HG02973 (cell line): ENCODE results near the gene HACD1.
"Not testable (repeated sequence)": the region's sequence is repeated elsewhere in the genome, so short reads cannot be mapped to it uniquely, and the experiment has no call there.

ENCODE experiments used
- ATAC-seq: cut with Tn5 transposase; IDR thresholded peaks from one replicate; pipeline ENCODE4 v1.9.1; 2021; ENCODE audit warnings: moderate library complexity; ENCODE audit not compliant: unreplicated experiment

The HACD1 gene

DNA sequence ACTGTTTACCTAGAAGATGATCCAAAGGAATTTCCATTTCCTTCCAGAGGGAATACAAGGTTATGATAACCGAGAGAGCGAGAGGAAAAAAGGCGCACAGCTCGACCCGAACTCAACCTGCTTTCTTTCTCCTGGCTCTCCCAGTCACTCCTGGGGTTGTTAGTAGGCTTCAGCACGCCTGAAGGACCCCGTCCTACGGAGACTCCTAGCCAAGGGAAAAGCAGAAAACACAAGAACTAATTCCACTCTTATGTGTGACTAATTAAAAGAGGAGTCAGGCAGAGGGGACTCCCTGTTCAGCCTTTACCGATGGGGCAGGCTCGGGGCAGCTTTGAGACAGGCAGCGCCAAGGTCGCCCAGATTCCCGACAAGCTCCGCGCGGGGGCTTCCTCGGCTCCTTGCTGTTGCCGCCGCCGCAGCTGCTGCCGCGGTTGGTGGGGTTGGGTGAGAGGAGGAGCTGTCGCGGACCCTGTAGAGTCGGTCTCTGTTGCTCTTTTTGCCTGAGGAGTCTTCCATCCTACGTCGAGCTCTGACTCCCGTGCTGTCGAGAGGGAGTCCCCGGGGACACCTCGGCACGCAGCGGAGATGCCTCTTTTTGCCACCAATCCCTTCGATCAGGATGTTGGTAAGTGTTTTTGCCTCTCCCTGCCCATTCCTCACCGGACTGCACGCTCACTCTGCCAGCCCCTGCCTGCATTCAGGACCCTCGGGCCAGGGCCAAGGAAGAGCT, 26.7 kb upstream of the HACD1 start, which contains the start of gene STAM:
Gene STAM, plus strand, starts transcription at position 397 of the 730 bp plus-strand sequence. Its CDS starts 189 bp downstream, at position 586.
- peak; percentile 85 for ATAC-seq

DNA sequence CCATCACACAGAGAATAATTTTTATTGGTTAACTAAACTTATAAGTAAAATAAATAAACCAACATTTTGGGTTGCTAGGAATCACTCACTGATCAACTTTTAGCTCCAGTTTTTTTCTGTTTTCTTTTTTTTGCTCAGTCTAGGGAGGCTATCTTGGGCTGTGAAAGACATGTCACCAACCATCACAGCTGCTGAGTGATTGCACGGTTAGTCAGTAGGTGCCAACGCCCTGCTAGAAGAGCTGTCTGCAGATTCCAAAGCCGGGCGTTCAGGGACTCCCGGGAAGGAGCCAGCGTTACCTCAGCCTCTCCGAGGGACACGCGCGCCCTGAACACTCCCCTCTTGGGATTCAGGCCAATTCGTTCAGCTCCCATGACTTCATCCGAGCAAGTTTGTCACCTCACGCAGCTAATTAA, 26.2 kb upstream of the HACD1 start:
- peak; percentile 8 for ATAC-seq

DNA sequence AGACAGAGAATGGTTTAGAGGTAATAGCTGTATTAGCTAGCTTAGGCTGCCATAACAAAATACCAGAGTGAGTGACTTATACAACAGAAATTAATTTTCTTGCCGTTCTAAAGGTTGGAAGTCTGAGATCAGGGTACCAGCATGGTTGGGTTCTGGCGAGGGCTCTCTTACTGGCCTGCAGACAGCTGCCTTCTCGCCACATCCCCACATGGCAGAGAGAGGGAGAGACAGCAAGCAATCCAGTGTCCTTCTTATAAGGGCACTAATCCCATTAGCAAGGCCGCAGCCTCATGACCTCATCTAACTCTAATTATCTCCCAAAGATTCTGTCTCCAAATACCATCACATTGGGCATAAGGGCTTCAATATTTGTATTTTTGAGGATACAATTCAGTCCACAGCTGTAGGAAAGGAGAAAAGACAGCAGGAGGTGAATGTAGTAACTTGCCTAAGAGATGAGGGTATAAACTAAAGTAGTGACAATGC, 23.2 kb upstream of the HACD1 start:
- ATAC-seq: no peak

DNA sequence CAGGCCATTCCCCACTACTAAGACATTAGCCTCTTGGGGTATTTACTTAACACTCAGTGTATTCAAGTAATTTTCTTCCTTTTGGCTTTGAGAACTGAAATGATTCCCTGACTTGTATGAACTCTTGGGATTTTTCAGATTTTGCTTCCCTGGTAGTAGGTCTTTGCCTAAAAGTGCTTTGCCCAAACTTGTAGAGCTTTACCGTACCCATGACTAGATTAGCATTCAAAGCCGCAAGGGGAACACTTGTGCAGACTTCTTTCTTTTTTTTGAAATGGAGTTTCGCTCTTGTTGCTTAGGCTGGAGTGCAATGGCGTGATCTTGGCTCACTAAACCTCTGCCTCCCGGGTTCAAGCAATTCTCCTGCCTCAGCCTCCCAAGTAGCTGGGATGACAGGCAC, 20.7 kb upstream of the HACD1 start:
- no peak for ATAC-seq

DNA sequence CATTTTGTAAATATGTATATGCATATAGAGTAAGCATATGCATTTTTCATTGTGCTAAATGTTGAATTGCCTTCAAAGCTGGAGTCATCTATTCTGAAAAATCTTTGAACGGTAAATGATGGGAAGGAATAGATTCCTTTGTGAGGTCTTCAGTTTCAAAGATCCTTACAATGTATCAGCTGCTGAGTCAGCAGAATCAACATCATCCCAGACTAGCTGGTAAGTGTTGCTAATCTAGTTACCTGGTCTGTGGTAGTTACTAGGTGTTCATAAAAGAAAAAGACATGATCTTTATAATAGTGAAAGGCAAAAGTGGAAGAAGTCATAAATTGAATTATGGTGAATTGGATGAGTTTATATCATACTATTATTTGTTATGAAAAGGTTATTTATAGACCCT, 16.2 kb upstream of the HACD1 start:
- ATAC-seq: no peak

DNA sequence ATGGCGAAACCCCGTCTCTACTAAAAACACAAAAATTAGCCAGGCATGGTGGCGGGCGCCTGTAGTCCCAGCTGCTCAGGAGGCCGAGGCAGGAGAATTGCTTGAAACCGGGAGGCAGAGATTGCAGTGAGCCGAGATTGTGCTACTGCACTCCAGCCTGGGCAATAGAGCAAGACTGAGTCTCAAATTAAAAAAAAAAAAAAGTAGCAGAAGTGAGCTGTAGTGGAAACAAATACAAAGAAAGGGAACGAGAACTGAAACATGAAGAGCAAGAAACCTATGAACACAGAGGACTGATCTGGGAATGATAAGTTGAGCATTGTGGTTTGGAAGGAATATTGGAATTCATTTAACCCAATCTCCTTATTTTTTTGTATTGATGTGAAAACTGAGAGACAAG, 15.4 kb upstream of the HACD1 start:
- ATAC-seq: not testable (repeated sequence)

DNA sequence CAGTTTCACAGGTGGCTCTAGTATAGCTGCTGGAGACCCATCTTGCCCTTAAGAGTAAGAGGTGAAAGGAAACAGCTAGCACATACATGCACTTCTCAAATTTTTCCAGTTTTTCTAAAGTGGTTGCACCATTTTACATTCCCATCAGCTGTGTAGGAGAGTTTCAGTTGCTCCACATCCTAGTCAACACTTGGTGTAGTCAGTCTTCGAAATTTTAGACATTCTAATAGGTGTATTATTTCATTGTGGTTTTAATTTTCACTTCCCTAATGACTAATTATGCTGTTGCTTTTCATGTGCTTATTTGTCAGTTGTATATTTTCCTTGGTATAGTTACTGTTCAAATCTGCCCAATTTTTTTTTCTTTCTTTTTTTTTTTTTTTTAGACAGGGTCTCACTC, 9.5 kb upstream of the HACD1 start:
- ATAC-seq: no peak

DNA sequence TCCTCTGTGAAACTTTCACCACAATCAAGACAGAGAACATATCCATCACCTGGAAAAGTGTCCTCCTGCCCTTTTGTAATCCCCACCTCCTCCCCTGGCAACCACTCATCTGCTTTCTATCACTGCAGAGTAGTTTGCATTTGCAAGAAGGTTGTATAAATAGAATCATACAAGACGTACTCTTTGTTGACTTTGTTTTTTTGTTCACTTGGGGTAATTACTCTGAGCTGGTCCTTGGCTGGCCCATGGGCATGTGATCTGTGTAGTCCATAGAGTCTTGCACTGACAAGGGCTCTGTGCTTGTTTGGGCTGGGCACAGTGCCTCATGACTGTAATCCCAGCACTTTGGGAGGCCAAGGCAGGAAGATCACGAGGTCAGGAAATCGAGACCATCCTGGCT, 7.8 kb upstream of the HACD1 start:
- no peak for ATAC-seq

DNA sequence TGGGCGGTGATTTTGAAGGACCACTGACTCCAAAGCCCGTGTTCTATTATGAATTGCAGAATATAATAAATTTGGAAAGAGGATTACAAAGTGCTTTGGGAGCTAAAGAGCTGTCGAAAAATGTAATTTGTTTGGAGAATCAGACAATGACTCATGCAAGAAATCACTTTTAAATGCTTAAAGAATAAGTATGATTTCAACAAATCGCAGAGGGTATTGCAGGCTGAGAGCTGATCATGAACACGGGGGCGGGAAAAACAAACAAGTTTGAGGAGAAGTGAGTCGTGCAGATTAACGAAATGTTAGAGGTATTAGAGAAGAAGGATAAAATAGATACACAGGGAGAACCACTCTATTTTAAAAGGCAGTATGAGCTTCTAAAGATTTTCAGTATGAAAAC, 4.9 kb upstream of the HACD1 start:
- no peak for ATAC-seq

DNA sequence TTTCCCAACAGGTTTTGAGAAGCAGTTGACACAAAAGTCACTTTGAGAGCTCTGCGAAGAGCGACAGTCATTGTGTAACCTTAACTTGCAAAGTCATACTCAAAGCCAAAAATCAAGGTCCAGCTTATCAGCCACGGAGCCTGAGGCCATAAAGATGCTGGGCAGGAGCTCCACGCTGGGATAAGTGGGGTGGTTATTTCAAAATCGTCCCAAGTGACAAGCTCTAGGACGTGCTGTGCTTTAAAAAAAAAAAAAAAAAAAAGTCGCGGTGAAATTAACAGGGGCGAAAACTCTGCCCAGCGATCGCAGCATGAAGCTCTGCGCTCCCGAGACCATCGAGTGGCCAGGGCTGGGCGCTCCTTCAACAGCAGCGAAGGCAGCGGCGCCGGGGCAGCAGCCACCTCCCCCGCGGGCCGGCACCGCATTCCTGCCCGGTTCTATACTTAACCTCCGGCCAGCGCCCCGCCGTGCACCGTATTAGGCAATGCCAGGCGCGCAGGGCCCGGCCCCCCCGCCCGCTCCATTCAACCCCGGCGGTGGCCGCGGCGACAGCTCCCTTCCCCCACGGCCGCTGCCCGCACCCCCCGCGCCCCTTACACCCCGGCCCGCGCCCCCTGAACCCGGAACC, 657 bp downstream of the HACD1 start:
- ATAC-seq: peak; percentile 29

DNA sequence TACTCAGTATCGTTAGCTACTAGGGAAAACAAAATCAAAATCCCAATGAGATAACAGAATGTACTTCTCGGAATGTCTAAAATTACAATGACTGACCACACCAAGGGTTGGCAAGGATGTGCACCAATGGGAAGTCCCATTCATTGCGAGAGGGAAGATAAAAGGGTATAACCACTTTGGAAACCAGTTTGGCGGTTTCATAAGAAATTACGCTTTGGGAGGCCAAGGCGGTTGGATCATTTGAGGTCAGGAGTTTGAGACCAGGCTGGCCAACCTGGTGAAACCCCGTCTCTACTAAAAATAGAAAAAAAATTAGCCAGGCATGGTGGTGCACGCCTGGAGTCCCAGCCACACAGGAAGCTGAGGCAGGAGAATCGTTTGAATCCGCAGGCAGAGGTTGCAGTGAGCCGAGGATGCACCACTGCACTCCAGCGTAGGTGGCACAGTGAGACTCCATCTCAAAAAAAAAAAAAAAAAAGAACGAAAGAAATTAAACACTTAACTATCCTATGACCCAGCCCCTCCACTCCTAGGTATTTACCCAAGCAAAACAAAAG, 7.6 kb downstream of the HACD1 start:
- ATAC-seq: no peak

DNA sequence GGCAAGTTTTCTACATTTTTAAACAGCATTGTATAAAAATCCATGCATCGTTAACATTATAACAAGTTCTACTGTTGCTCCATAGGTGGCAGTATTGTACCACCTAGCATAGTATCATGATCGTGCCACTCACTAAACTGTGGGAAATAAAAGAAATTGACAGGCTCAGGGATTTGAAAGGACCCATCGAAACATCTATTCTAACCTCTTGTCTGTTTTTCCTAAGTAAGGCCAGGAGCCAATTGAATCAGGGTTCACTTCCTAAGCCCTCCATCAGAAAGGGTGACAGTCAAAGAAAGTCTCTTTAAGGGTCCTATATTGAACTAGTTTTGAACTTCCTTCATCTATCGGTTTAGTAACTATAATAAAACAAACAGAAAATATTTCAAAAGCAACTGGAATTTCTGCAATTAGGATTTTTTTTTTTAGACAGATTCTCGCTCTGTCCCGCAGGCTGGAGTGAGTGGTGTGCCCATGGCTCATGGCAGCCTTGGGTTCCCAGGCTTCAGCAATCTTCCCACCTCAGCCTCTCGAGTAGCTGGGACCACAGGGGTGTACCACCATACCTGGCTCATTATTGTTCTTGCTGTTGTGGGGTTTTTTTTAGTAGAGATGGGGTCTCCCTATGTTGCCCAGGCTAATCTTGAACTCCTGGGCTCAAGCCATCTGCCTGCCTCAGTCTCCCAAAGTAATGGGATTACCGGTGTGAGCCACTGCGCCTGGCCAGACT, 9.4 kb downstream of the HACD1 start:
- peak; percentile 66 for ATAC-seq

DNA sequence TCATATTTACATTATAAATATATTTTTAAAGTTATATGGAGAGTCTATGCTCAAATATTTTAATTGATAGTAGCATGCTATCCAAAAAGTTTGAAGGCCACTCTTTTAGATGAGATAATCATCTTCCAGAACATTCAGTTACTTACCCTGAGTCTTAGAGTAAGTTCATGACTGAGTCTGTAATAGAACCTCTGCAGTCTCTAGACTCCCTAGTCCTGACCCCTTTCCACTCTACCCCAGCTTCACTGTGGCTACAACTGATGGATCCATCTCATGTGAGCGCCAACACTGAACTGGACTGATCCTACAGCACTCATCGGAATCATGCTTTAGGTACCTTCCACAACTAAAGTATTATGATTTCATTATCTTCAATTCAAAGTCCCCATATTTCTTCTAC, 10.1 kb downstream of the HACD1 start:
- no peak for ATAC-seq

DNA sequence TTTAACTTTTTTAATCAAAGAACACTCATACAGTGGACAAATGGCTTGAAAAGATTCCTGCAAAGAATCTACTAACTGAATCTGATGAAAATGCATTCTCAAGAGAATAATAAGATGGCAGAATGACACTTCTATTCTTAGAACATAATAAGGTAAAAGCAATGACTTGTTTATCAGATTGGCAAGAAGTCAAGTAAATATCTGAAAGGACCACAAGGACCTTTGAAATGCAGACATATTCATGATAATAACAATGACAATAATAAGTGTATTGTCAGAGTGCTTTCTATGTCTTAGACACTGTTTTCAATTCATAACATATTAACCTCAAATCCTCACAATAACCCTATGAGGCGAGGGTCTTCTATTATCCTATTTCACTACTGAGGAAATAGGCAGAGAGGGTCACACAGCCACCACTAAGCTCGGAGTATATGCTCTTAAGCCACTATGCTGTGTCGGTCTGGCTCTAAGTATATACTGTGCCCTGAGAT, 10.6 kb downstream of the HACD1 start:
- no peak for ATAC-seq

DNA sequence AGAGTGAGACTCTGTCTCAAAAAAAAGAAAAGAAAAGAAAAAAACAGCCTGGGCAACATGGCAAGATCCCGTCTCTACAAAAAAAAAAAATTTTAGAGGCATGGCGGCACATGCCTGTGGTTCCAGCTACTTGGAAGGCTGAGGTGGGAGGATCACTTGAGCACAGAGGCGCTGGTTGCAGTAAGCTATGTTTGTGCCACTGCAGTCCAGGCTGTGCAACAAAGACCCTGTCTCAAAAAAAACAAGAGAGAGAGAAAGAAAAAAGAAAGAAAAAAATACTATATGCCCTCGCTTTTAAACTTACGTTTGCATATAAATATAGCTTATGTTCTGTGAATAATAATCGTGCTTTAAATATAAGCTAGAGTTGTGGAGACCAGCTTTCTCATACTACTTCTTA, 11.2 kb downstream of the HACD1 start:
- no peak for ATAC-seq

DNA sequence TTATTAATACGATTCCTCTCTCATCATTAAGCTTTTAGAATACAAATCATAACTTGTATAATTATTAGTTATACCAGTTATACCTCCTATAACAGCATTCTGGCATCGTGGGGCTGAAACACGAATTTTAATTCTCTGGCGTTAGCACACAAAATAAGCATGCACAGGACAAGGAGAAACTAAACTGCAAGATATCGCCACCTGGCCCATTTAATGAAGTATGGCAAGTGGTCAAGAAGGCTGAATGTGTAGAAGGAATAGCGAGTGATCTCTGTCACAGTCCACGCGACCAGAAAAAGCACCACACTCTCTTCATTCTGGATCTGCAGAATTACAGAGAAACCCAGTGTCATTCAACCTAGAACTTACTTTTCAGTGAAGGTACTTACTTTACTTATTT, 18.1 kb downstream of the HACD1 start:
- ATAC-seq: peak; percentile 54

DNA sequence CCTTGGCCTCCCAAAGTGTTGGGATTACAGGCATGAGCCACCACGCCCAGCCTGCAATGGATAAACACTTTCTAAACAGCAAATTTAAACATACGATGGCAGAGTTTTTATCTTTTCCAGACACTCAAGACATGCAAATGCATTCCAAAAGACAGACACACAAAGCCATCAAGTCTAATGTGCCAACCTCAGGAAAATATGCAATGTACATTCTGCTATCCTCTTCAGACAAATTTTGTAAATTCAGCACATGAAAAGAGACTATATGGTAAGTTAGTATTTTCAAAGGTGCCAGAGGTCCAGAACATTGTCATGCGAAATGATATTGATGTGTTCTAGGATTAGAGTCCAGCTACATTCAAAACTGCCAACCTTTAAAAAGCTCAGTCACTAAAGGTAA, 19.8 kb downstream of the HACD1 start:
- ATAC-seq: no peak

DNA sequence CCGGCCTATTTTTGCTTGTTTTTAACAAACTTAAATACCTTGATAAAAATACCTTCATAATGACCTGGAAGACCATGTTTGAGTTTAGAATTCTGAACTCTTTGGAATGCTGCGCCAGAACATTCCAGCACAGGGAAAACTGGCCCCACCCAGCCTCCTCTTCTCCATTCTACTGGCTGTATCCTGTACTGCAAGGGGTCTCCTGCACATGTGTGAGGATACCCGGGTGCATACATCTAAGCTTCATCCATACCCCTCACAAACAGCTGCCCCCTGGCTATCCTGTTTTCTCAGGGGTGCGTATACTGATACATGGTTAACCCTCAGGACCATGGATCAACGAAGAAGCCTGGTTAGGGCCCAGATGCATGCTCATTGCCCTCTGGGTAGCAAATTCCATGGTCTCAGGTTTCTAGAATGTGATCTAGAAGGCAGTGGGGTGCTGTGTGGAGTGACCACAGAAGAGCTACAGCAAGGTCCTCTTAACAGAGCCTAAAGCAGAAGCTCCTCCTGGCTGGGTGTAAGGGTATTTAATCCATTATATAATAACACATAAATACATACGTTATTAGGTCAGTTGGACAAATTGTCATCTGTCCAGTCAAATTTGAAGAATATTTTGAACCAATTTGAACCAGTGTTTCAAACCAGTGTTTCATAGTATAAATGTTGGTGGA, 26.1 kb downstream of the HACD1 start:
- no peak for ATAC-seq

DNA sequence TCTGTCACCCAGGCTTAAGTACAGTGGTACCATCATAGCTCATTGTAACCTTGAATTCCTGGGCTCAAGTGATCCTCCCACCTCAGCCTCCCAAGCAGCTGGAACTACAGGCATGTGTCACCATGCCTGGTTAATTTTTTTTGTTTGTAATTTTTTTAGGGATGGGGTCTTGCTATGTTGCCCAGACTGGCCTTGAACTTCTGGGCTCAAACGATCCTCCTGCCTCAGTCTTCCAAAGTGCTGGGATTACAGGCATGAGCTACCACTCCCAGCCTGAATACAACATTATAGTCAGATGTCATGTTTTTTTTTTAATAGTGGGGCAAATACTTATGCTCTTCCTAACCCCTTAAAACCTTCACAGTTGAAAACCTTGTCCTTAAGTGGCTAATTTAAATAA, 27.9 kb downstream of the HACD1 start:
- ATAC-seq: not testable (repeated sequence)

DNA sequence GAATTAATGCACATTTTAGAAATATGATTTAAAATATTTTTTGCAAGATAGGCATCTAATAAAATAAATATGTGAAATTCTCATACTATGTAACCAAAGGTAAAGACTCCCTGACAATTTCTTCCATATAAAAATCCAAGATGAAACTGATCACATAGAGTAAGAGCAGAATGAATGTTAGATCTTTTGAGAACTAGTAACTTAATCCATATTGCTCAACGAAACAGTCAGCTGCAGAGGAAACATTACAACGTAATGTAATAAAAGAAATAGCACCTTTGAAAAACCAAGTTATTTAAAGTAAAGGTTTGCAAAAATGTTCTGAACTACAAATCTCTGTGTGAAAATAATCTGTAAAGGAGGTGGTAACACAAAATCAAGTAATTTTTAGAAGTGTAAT, 28.8 kb downstream of the HACD1 start:
- no peak for ATAC-seq

DNA sequence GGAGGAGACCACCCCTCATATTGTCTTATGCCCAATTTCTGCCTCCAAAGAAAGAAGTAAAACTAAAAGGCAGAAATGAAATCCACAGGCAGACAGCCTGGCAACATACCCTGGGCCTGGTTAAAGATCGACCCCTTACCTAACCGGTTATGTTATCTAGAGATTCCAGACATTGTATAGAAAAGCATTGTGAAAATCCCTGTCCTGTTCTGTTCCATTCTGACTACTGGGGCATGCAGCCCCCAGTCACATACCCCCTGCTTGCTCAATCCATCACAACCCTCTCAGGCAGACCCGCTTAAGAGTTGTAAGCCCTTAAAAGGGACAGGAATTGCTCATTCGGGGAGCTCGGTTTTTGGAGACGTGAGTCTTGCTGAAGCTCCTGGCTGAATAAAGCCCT, 29.9 kb downstream of the HACD1 start:
- ATAC-seq: not testable (repeated sequence)
